ENCODE results near the gene STEAP2.

- no peak for TF ChIP-seq CTCF (conservative IDR thresholded peaks at IDR 0.05; ENCODE audit: low read depth, low read length)
- TF ChIP-seq EZH2 (IDR thresholded peaks at IDR 0.05; ENCODE audit: borderline replicate concordance, low read depth, low read length, poor library complexity, severe bottlenecking), result no peak
Observed at GRCh38 chr7:90209776-90210175, 1.8 kb upstream of the STEAP2 start.
